ENCODE data around the gene EBP. TPM values are rescaled to one million over a fixed set of nuclear protein-coding genes. Genes with fewer than 3 reads are reported as not detected.

The EBP gene
- total RNA-seq, 1 donor from 2014 or later, result 93.7 TPM

DNA sequence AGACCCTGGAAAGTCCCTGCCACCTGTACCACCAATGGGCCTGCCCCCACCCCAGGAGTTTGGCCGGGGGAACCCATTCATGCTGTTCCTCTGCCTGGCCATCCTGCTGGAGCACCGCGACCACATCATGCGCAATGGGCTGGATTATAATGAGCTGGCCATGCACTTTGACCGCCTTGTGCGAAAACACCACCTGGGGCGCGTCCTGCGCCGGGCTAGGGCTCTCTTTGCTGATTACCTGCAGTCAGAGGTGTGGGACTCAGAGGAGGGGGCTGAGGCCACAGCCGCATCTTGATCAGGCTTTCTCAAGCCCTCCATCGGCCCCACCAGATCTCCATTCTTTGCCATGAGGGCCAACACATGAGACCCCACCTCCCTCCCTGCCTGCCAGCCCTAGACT lies 39.1 kb downstream of the EBP start:
- no peak for TF ChIP-seq CTCF (conservative IDR thresholded peaks at IDR 0.05; ENCODE audit: low read depth, low read length)
- no peak overlapping the region for H3K4me3 ChIP-seq (ENCODE audit: low read depth, low read length)
- no peak for DNase-seq (ENCODE audit: low read depth)

GRCh38 chrX:48569958-48570357 lies 48.4 kb downstream of the EBP start:
- TF ChIP-seq CTCF (conservative IDR thresholded peaks at IDR 0.05; ENCODE audit: low read depth, low read length), result no peak
- H3K4me3 ChIP-seq (ENCODE audit: low read depth, low read length), result no peak overlapping the region
- DNase-seq (ENCODE audit: low read depth), result no peak

GRCh38 chrX:48573690-48574269 lies 52.2 kb downstream of the EBP start:
- H3K4me3 ChIP-seq (ENCODE audit: low read depth, low read length), result peak overlapping the region; percentile 74
- no peak for DNase-seq (ENCODE audit: low read depth)
- TF ChIP-seq CTCF (conservative IDR thresholded peaks at IDR 0.05; ENCODE audit: low read depth, low read length), result no peak

GRCh38 chrX:48574270-48575266 lies 53.0 kb downstream of the EBP start, which contains the start of gene RBM3:
Gene RBM3 (plus strand): TSS chrX:48574484. CDS start chrX:48575181, 697 bp downstream.
- no peak for DNase-seq (ENCODE audit: low read depth)
- peak within 1 kb of the TSS; percentile 74 for H3K4me3 ChIP-seq (ENCODE audit: low read depth, low read length)
- TF ChIP-seq CTCF (conservative IDR thresholded peaks at IDR 0.05; ENCODE audit: low read depth, low read length), result peak; percentile 37

GRCh38 chrX:48575642-48576041 lies 54.0 kb downstream of the EBP start:
- DNase-seq (ENCODE audit: low read depth), result no peak
- TF ChIP-seq CTCF (conservative IDR thresholded peaks at IDR 0.05; ENCODE audit: low read depth, low read length), result no peak
- peak overlapping the region; percentile 74 for H3K4me3 ChIP-seq (ENCODE audit: low read depth, low read length)

DNA sequence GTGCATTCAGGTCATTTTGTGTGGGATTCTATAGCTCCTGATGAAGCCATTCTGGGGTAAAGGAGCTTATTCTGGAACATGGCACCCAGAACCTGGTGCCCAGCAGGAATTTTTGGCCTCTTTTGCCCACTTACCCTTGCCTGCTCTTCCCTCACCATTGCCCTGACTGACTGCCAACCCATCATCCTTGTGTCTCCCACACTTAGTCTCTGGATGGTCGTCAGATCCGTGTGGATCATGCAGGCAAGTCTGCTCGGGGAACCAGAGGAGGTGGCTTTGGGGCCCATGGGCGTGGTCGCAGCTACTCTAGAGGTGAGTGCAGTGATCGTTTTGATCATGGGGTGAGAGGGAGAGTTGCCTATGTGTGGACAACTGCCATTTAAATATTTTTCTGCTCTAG lies 54.5 kb downstream of the EBP start:
- TF ChIP-seq CTCF (conservative IDR thresholded peaks at IDR 0.05; ENCODE audit: low read depth, low read length), result no peak
- no peak for DNase-seq (ENCODE audit: low read depth)
- H3K4me3 ChIP-seq (ENCODE audit: low read depth, low read length), result peak overlapping the region; percentile 74

Other genes starting within 250 kb of the EBP start
- not detected in 2 replicates for gene SSX3, start 165.1 kb upstream of the EBP start, total RNA-seq
- not detected in 2 replicates for gene SSX4, start 138.3 kb upstream of the EBP start, total RNA-seq
- gene SSX4B, start 109.8 kb upstream of the EBP start, total RNA-seq, result not detected in 2 replicates
- gene SLC38A5, start 51.5 kb upstream of the EBP start, total RNA-seq, result 15.7 and 71.3 TPM in 2 replicates
- gene FTSJ1, start 45.6 kb upstream of the EBP start, total RNA-seq, result 63.5 and 113 TPM in 2 replicates
- gene PORCN, start 12.8 kb upstream of the EBP start, total RNA-seq, result 6.6 and 18.7 TPM in 2 replicates
- gene TBC1D25, start 17.9 kb downstream of the EBP start, total RNA-seq, result 7.4 and 10.7 TPM in 2 replicates
- 179 and 221 TPM in 2 replicates for gene RBM3, start 52.7 kb downstream of the EBP start, total RNA-seq
- 64.9 and 82.8 TPM in 2 replicates for gene WDR13, start 75.7 kb downstream of the EBP start, total RNA-seq
- 0.29 TPM in 1 of 2 replicates, not detected in the other for gene WAS, start 162.0 kb downstream of the EBP start, total RNA-seq
- 13.3 and 28.6 TPM in 2 replicates for gene SUV39H1, start 174.9 kb downstream of the EBP start, total RNA-seq
- gene GLOD5, start 239.9 kb downstream of the EBP start, total RNA-seq, result not detected in 2 replicates

Measured in epithelial cell of proximal tubule (primary cell).